Measurements from ENCODE around the gene FCER2. TPM values are rescaled to one million over a fixed set of nuclear protein-coding genes. Genes with fewer than 3 reads are reported as not detected.

The FCER2 gene
- total RNA-seq, 1 experiment from 2014 or later, result 0.48 TPM

GRCh38 chr19:7669641-7670040, 32.3 kb downstream of the FCER2 start (continued):
- TF ChIP-seq ESRRA (CRISPR knock-in tag; IDR thresholded peaks at IDR 0.05; ENCODE audit: borderline replicate concordance), result no peak
- TF ChIP-seq ZNF396 (CRISPR knock-in tag; IDR thresholded peaks at IDR 0.05; ENCODE audit: borderline replicate concordance), result no peak
- TF ChIP-seq ZNF416 (CRISPR knock-in tag; IDR thresholded peaks at IDR 0.05), result no peak
- TF ChIP-seq FOXP4 (CRISPR knock-in tag; IDR thresholded peaks at IDR 0.05), result no peak

GRCh38 chr19:7668842-7669241, 33.1 kb downstream of the FCER2 start, which contains the start of gene RETN:
Gene RETN, plus strand, starts transcription at chr19:7669049. Its CDS starts 278 bp downstream, at chr19:7669327.
- Mint-ChIP-seq H3K27me3 (ENCODE audit: low read depth) (peaks cover 82% of the 10 kb centered on the region), H3K4me3 (peak within 1 kb of the TSS; percentile 86), H3K4me1 (peaks cover 9% of the 10 kb centered on the region), H3K27ac (no peak within 1 kb of the TSS), H3K36me3 (no peaks in the 10 kb centered on the region), H3K9me3 (peaks cover 1% of the 10 kb centered on the region)
- ATAC-seq (no peak), DNase-seq (ENCODE audit: low spot score) (no peak)
- ChIA-PET CTCF (interaction anchor here (3.1 to 5.5 kb wide), 2 partner anchors 12 to 101 kb away, joined by 31 to 57 read pairs; partner anchors contain the start of gene TRAPPC5), POLR2A (interaction anchor here (0.5 kb wide), 1 partner anchor 116 kb away, joined by 3 read pairs; no protein-coding TSS in a partner anchor)
- TF ChIP-seq SMAD4 (CRISPR knock-in tag; IDR thresholded peaks at IDR 0.05), result no peak
- TF ChIP-seq ZNF121 (CRISPR knock-in tag; IDR thresholded peaks at IDR 0.05), result no peak
- TF ChIP-seq NR3C1 (CRISPR knock-in tag; conservative IDR thresholded peaks at IDR 0.05; ENCODE audit: low read depth), result no peak
- TF ChIP-seq ESRRA (CRISPR knock-in tag; IDR thresholded peaks at IDR 0.05; ENCODE audit: borderline replicate concordance), result no peak

- H3K27ac Mint-ChIP-seq, result no peak overlapping the region
- no peaks in the 10 kb centered on the region for H3K36me3 Mint-ChIP-seq
- peaks cover 49% of the 10 kb centered on the region for H3K27me3 Mint-ChIP-seq (ENCODE audit: low read depth)
- ChIA-PET POLR2A (no interaction called here), CTCF (interaction anchor here (1.8 to 2.4 kb wide), 2 partner anchors 16 to 24 kb away, joined by 4 to 8 read pairs; partner anchors contain the start of gene TRAPPC5)
- no peak for DNase-seq (ENCODE audit: low spot score)
- ATAC-seq, result no peak
- H3K4me1 Mint-ChIP-seq, result peaks cover 5% of the 10 kb centered on the region
- no peak overlapping the region for H3K4me3 Mint-ChIP-seq
- H3K9me3 Mint-ChIP-seq, result no peaks in the 10 kb centered on the region
- TF ChIP-seq IRF2 (CRISPR knock-in tag; IDR thresholded peaks at IDR 0.05; ENCODE audit: borderline replicate concordance, low read depth) (no peak), STAT6 (CRISPR knock-in tag; conservative IDR thresholded peaks at IDR 0.05; ENCODE audit: low read depth) (no peak), TP53 (CRISPR knock-in tag; IDR thresholded peaks at IDR 0.05) (no peak), PRDM15 (CRISPR knock-in tag; IDR thresholded peaks at IDR 0.05) (no peak), JAZF1 (CRISPR knock-in tag; IDR thresholded peaks at IDR 0.05) (no peak), ZNF396 (CRISPR knock-in tag; IDR thresholded peaks at IDR 0.05; ENCODE audit: borderline replicate concordance) (no peak)
- TF ChIP-seq, protein P1, sequence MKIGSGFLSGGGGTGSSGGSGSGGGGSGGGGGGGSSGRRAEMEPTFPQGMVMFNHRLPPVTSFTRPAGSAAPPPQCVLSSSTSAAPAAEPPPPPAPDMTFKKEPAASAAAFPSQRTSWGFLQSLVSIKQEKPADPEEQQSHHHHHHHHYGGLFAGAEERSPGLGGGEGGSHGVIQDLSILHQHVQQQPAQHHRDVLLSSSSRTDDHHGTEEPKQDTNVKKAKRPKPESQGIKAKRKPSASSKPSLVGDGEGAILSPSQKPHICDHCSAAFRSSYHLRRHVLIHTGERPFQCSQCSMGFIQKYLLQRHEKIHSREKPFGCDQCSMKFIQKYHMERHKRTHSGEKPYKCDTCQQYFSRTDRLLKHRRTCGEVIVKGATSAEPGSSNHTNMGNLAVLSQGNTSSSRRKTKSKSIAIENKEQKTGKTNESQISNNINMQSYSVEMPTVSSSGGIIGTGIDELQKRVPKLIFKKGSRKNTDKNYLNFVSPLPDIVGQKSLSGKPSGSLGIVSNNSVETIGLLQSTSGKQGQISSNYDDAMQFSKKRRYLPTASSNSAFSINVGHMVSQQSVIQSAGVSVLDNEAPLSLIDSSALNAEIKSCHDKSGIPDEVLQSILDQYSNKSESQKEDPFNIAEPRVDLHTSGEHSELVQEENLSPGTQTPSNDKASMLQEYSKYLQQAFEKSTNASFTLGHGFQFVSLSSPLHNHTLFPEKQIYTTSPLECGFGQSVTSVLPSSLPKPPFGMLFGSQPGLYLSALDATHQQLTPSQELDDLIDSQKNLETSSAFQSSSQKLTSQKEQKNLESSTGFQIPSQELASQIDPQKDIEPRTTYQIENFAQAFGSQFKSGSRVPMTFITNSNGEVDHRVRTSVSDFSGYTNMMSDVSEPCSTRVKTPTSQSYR (CRISPR knock-in tag; IDR thresholded peaks at IDR 0.05), result no peak
- TF ChIP-seq, protein P2, sequence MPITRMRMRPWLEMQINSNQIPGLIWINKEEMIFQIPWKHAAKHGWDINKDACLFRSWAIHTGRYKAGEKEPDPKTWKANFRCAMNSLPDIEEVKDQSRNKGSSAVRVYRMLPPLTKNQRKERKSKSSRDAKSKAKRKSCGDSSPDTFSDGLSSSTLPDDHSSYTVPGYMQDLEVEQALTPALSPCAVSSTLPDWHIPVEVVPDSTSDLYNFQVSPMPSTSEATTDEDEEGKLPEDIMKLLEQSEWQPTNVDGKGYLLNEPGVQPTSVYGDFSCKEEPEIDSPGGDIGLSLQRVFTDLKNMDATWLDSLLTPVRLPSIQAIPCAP (CRISPR knock-in tag; IDR thresholded peaks at IDR 0.05), result no peak
- TF ChIP-seq, protein P3, sequence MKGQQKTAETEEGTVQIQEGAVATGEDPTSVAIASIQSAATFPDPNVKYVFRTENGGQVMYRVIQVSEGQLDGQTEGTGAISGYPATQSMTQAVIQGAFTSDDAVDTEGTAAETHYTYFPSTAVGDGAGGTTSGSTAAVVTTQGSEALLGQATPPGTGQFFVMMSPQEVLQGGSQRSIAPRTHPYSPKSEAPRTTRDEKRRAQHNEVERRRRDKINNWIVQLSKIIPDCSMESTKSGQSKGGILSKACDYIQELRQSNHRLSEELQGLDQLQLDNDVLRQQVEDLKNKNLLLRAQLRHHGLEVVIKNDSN (CRISPR knock-in tag; IDR thresholded peaks at IDR 0.05), result no peak
- TF ChIP-seq, protein P4, sequence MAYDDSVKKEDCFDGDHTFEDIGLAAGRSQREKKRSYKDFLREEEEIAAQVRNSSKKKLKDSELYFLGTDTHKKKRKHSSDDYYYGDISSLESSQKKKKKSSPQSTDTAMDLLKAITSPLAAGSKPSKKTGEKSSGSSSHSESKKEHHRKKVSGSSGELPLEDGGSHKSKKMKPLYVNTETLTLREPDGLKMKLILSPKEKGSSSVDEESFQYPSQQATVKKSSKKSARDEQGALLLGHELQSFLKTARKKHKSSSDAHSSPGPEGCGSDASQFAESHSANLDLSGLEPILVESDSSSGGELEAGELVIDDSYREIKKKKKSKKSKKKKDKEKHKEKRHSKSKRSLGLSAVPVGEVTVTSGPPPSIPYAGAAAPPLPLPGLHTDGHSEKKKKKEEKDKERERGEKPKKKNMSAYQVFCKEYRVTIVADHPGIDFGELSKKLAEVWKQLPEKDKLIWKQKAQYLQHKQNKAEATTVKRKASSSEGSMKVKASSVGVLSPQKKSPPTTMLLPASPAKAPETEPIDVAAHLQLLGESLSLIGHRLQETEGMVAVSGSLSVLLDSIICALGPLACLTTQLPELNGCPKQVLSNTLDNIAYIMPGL (CRISPR knock-in tag; IDR thresholded peaks at IDR 0.05), result no peak
Observed at GRCh38 chr19:7665076-7665475, 36.9 kb downstream of the FCER2 start.

Data from WTC11 (cell line).